Measurements from ENCODE around the gene IWS1. TPM values are rescaled to one million over a fixed set of nuclear protein-coding genes. Genes with fewer than 3 reads are reported as not detected.
A peak's percentile ranks its signal among the peaks of the same experiment; 100 is the strongest.
"Not testable (repeated sequence)": the region's sequence is repeated elsewhere in the genome, so short reads cannot be mapped to it uniquely, and the experiment has no call there.

Gene IWS1
- total RNA-seq, 1 donor from 2014 or later: 47.9 TPM

GRCh38 chr2:127525691-127526131, 578 bp downstream of the IWS1 start:
- H3K4me1 Mint-ChIP-seq: peaks cover 15% of the 10 kb centered on the region
- H3K36me3 Mint-ChIP-seq: peaks cover 5% of the 10 kb centered on the region
- no peak for TF ChIP-seq CTCF (IDR thresholded peaks at IDR 0.05; ENCODE audit: unreplicated experiment)
- DNase-seq (ENCODE audit: low spot score in 2 of 2, unreplicated experiment in 2 of 2): no peak
- H3K27me3 Mint-ChIP-seq (ENCODE audit: low read depth): peaks cover 7% of the 10 kb centered on the region
- peak overlapping the region; percentile 93 for H3K4me3 Mint-ChIP-seq
- peak overlapping the region; percentile 100 for H3K27ac Mint-ChIP-seq
- H3K9me3 Mint-ChIP-seq: peaks cover 8% of the 10 kb centered on the region

GRCh38 chr2:127524198-127524834, 2.0 kb downstream of the IWS1 start:
- peak overlapping the region; percentile 93 for H3K4me3 Mint-ChIP-seq
- H3K36me3 Mint-ChIP-seq; H3K27me3 Mint-ChIP-seq (ENCODE audit: low read depth); H3K9me3 Mint-ChIP-seq; DNase-seq (ENCODE audit: low spot score in 2 of 2, unreplicated experiment in 2 of 2); H3K27ac Mint-ChIP-seq: not testable (repeated sequence)
- peaks cover 15% of the 10 kb centered on the region for H3K4me1 Mint-ChIP-seq

- no peak for TF ChIP-seq CTCF (IDR thresholded peaks at IDR 0.05; ENCODE audit: unreplicated experiment)
- Mint-ChIP-seq H3K36me3 (peaks cover 7% of the 10 kb centered on the region), H3K4me3 (peak overlapping the region; percentile 32), H3K4me1 (peaks cover 15% of the 10 kb centered on the region), H3K27ac (no peak overlapping the region), H3K9me3 (no peaks in the 10 kb centered on the region), H3K27me3 (ENCODE audit: low read depth) (no peaks in the 10 kb centered on the region)
- no peak for DNase-seq (ENCODE audit: low spot score in 2 of 2, unreplicated experiment in 2 of 2)
Measured at GRCh38 chr2:127523269-127523939, 2.9 kb downstream of the IWS1 start.

GRCh38 chr2:127520424-127520823, 5.9 kb downstream of the IWS1 start:
- H3K9me3 Mint-ChIP-seq: peaks cover 4% of the 10 kb centered on the region
- H3K27me3 Mint-ChIP-seq (ENCODE audit: low read depth): no peaks in the 10 kb centered on the region
- no peak for TF ChIP-seq CTCF (IDR thresholded peaks at IDR 0.05; ENCODE audit: unreplicated experiment)
- no peak overlapping the region for H3K4me3 Mint-ChIP-seq
- peaks cover 19% of the 10 kb centered on the region for H3K36me3 Mint-ChIP-seq
- H3K4me1 Mint-ChIP-seq: peaks cover 7% of the 10 kb centered on the region
- no peak for DNase-seq (ENCODE audit: low spot score in 2 of 2, unreplicated experiment in 2 of 2)
- H3K27ac Mint-ChIP-seq: no peak overlapping the region

GRCh38 chr2:127517465-127517864, 8.8 kb downstream of the IWS1 start:
- H3K4me3 Mint-ChIP-seq: no peak overlapping the region
- H3K27me3 Mint-ChIP-seq (ENCODE audit: low read depth): no peaks in the 10 kb centered on the region
- H3K27ac Mint-ChIP-seq: no peak overlapping the region
- no peak for TF ChIP-seq CTCF (IDR thresholded peaks at IDR 0.05; ENCODE audit: unreplicated experiment)
- no peaks in the 10 kb centered on the region for H3K4me1 Mint-ChIP-seq
- no peak for DNase-seq (ENCODE audit: low spot score in 2 of 2, unreplicated experiment in 2 of 2)
- peaks cover 4% of the 10 kb centered on the region for H3K9me3 Mint-ChIP-seq
- H3K36me3 Mint-ChIP-seq: peaks cover 20% of the 10 kb centered on the region

- Mint-ChIP-seq H3K27ac (no peak overlapping the region), H3K4me1 (peaks cover 2% of the 10 kb centered on the region), H3K9me3 (peaks cover 4% of the 10 kb centered on the region), H3K36me3 (peaks cover 20% of the 10 kb centered on the region), H3K27me3 (ENCODE audit: low read depth) (no peaks in the 10 kb centered on the region), H3K4me3 (no peak overlapping the region)
- DNase-seq (ENCODE audit: low spot score in 2 of 2, unreplicated experiment in 2 of 2): no peak
- TF ChIP-seq CTCF (IDR thresholded peaks at IDR 0.05; ENCODE audit: unreplicated experiment): no peak
Measured at GRCh38 chr2:127516041-127516762, 10.1 kb downstream of the IWS1 start.
